ENCODE measurements around the gene PRIMA1. TPM values are rescaled to one million over a fixed set of nuclear protein-coding genes. Genes with fewer than 3 reads are reported as not detected.
A peak's percentile ranks its signal among the peaks of the same experiment; 100 is the strongest.

PRIMA1 gene
- total and polyA plus RNA-seq, 9 of the 15 experiments (the other 6 are each of a cell fraction or from before 2014, with no cell fraction given): not detected

- H3K79me2 ChIP-seq (ENCODE audit: control insufficient read depth, insufficient read depth, low read length): no peaks in the 10 kb centered on the region
- no peak for ATAC-seq
- FAIRE-seq: no peak
- ChIA-PET POLR2A (no interaction called here), CTCF (ENCODE audit: low intra/inter-chr PET ratio) (interaction anchor here (0.7 kb wide), 1 partner anchor 914 kb away, joined by 7 read pairs; no protein-coding TSS in a partner anchor)
- no TSS peak for BruUV-seq (replicated peaks)
- no peaks in the 10 kb centered on the region; a peak in 1 of 5 replicates for H3K4me1 ChIP-seq (replicated peaks in 1 of 2; ENCODE audit: control insufficient read depth in 2 of 2, insufficient read depth in 2 of 2, low read length in 2 of 2)
- H2AFZ ChIP-seq (ENCODE audit: low read depth, low read length): no peak overlapping the region
- no peaks in the 10 kb centered on the region for H3K36me3 ChIP-seq (ENCODE audit: control insufficient read depth, insufficient read depth, low read length)
- DNase-seq (ENCODE audit: extremely low read depth in 1 of 4, low spot score in 3 of 4): no peak
- H3K9me1 ChIP-seq (ENCODE audit: control insufficient read depth, insufficient read depth, low read length): no peaks in the 10 kb centered on the region
- intact Hi-C loops (cut with micrococcal nuclease) (no loop called here), in situ Hi-C loops (cut with MboI) (no loop called here)
- peak; percentile 32 for TF ChIP-seq TFE3 (CRISPR knock-in tag; IDR thresholded peaks at IDR 0.05)
- no peak for TF ChIP-seq ZNF224 (CRISPR knock-in tag; IDR thresholded peaks at IDR 0.05)
- TF ChIP-seq GTF2A2 (tag; IDR thresholded peaks at IDR 0.05): no peak
- WGBS (ENCODE audit: insufficient coverage, low coverage, missing lambda C conversion rate): 3% methylated on average over 14 of the region's 15 CpGs
- no peaks in the 10 kb centered on the region for H3K9me3 ChIP-seq (replicated peaks; ENCODE audit: control insufficient read depth, insufficient read depth, low read depth, low read length)
- H3K27ac ChIP-seq (ENCODE audit: extremely low read depth, low read depth, low read length): no peak overlapping the region
- H3K27me3 ChIP-seq (ENCODE audit: control insufficient read depth in 2 of 2, insufficient read depth in 2 of 2, low read length in 2 of 2): no peaks in the 10 kb centered on the region
- no peaks in the 10 kb centered on the region for H4K20me1 ChIP-seq (replicated peaks; ENCODE audit: control insufficient read depth, insufficient read depth, low read length)
- no peak overlapping the region for H3K4me2 ChIP-seq (ENCODE audit: insufficient read depth, low read length)
- no peak overlapping the region for H3K4me3 ChIP-seq
- no peak overlapping the region for H3K9ac ChIP-seq (ENCODE audit: insufficient read depth in 1 of 2, low read depth in 2 of 2, low read length in 2 of 2)
Measured at GRCh38 chr14:93803408-93804318, 15.4 kb upstream of the PRIMA1 start.
